BJ (cell line): ENCODE data around the gene DDRGK1. TPM values are rescaled to one million over a fixed set of nuclear protein-coding genes. Genes with fewer than 3 reads are reported as not detected.
A peak's percentile ranks its signal among the peaks of the same experiment; 100 is the strongest.

Experiments
- CTCF ChIA-PET: fragments of 350-600 bp; formaldehyde crosslinking; extraction: SDS; loops from one replicate; lab custom pipeline; 2021; ENCODE audit warnings: antibody characterized with exemption, inconsistent platforms; lab: Yijun Ruan, JAX
- POLR2A ChIA-PET: fragments of 300-600 bp; sonication (Branson Sonifier 250); formaldehyde crosslinking; extraction: SDS; loops from one replicate; lab custom pipeline; 2021; ENCODE audit warnings: antibody characterized with exemption; lab: Charles Lee
- DNase-seq: peaks from one replicate; pipeline ENCODE4 v3.0.0-alpha.2; 2011; ENCODE audit warnings: low read depth
- H3K27me3 ChIP-seq: 2 replicates; pipeline ENCODE4 v1.6.0; 2011; ENCODE audit warnings: low read length; ENCODE audit not compliant: control insufficient read depth, insufficient read depth
- H3K36me3 ChIP-seq: 2 replicates; pipeline ENCODE4 v1.5.1; 2011; ENCODE audit warnings: low read length; ENCODE audit not compliant: control insufficient read depth, insufficient read depth
- H3K4me3 ChIP-seq: 2 replicates; pipeline ENCODE4 v1.5.1; 2011; ENCODE audit warnings: low read depth, mild to moderate bottlenecking, control low read depth, low read length
- polyA plus RNA-seq: library from polyadenylated mRNA; depleted of rRNA; stranded (reverse); fragments of >200 nt; gene quantifications from 2 replicates; pipeline ENCODE4 v1.2.3, GENCODE V29; 2011
- TF ChIP-seq, protein P1 (sequence below): IDR thresholded peaks from 2 replicates; pipeline ENCODE4 v1.5.1; 2011; ENCODE audit warnings: low read depth, mild to moderate bottlenecking, control low read depth, inconsistent platforms, low read length, moderate library complexity; ENCODE audit not compliant: insufficient read depth

The DDRGK1 gene
- polyA plus RNA-seq, 1 experiment, result 34.9 TPM

GRCh38 chr20:3172933-3173609, 31.4 kb downstream of the DDRGK1 start, which contains the start of gene LZTS3:
LZTS3 (minus strand) TSS chr20:3173549; CDS start chr20:3167163, 6,386 bp downstream.
- Histone ChIP-seq H3K4me3 (peak within 1 kb of the TSS; percentile 95), H3K27me3 (peaks cover 3% of the 10 kb centered on the region; the same call in 1 of the 2 replicates), H3K36me3 (no peaks in the 10 kb centered on the region)
- ChIA-PET CTCF (interaction anchor here (1.0 to 1.5 kb wide), 2 partner anchors 55 to 143 kb away, joined by 3 read pairs; no protein-coding TSS in a partner anchor), POLR2A (no interaction called here)
- TF ChIP-seq, protein P1, sequence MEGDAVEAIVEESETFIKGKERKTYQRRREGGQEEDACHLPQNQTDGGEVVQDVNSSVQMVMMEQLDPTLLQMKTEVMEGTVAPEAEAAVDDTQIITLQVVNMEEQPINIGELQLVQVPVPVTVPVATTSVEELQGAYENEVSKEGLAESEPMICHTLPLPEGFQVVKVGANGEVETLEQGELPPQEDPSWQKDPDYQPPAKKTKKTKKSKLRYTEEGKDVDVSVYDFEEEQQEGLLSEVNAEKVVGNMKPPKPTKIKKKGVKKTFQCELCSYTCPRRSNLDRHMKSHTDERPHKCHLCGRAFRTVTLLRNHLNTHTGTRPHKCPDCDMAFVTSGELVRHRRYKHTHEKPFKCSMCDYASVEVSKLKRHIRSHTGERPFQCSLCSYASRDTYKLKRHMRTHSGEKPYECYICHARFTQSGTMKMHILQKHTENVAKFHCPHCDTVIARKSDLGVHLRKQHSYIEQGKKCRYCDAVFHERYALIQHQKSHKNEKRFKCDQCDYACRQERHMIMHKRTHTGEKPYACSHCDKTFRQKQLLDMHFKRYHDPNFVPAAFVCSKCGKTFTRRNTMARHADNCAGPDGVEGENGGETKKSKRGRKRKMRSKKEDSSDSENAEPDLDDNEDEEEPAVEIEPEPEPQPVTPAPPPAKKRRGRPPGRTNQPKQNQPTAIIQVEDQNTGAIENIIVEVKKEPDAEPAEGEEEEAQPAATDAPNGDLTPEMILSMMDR, result peak; percentile 12; the same call in 1 of the 2 replicates
- DNase-seq, result no peak

DNA sequence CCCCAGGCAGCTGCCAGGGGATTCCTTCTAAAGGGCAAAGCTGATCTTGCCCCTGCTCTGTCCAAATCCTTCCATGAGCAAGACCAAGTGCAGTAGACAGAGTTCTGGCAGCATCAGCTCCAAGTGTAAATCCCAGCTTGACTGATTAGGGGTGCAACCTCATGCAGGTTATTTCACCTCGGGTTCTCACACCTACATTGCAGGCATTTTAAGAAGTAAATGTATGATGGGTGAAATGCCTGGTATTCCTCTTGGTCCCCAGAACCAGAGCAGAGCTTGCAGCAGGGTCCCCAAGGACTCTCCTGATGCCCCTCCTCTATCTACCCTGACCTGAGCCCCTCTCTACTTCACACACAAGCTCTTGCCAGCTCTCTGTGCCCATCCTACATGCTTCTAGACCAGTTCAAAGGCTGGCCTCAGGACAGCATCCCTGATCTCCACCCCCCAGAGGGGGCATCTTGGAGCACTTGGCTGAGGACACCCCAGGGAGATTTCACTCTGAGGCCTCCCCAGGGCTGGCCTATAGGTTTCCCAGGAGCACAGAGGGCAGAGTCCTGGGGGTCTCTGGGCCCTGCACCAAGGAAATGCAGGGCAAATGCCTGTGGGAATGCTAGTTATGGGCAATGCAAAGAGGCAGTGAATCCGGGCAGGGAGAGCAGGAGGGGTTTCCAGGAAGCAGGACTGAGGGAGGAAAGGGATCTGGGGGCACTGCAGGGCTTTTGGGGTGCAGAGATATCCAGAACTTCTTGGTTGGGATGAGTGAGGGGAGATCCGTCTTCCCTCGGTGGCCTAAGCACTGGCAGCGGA, 32.2 kb downstream of the DDRGK1 start:
- TF ChIP-seq, protein P1, result no peak
- ChIA-PET POLR2A (no interaction called here), CTCF (interaction anchor here (1.0 to 1.5 kb wide), 2 partner anchors 54 to 144 kb away, joined by 3 read pairs; no protein-coding TSS in a partner anchor)
- Histone ChIP-seq H3K27me3 (peaks cover 5% of the 10 kb centered on the region), H3K4me3 (peak overlapping the region; percentile 95), H3K36me3 (no peaks in the 10 kb centered on the region)
- DNase-seq, result no peak

DNA sequence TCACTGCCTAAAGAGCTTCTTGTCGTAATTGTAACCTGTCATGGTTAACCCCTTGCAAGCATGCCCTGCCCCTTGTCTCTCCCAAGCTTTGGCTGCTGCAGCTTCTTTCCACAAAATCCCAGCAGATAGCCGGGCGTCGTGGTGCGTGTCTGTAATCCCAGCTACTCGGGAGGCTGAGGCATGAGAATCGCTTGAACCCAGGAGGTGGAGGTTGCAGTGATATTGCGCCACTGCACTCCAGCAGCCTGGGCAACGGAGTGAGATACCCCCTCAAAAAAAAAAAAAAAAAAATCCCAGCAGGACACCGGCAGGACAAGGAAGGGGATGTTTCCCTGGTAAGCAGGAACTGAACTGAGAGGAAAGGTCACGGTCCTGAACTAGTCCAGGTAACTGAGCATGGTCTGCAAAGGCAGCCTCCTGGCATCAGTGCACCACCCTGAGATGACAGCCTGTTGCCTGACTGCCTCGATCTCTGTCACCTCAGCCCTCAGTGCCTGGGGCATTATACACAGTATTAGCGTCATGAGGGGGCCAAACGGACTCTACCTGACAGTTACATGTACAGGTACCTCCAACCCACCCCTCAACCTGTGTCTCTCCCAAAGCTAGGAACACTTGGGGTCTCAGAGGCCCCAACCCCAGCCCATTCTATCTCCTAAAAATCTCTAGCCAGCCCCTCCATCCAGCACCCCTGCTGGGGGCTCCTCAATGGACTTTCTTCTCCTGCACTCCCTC, 32.9 kb downstream of the DDRGK1 start:
- TF ChIP-seq, protein P1, result no peak
- peaks cover 5% of the 10 kb centered on the region for H3K27me3 ChIP-seq
- no peak for DNase-seq
- no peaks in the 10 kb centered on the region for H3K36me3 ChIP-seq
- ChIA-PET POLR2A (no interaction called here), CTCF (interaction anchor here (1.0 to 1.5 kb wide), 2 partner anchors 53 to 145 kb away, joined by 3 read pairs; no protein-coding TSS in a partner anchor)
- no peak overlapping the region for H3K4me3 ChIP-seq

DNA sequence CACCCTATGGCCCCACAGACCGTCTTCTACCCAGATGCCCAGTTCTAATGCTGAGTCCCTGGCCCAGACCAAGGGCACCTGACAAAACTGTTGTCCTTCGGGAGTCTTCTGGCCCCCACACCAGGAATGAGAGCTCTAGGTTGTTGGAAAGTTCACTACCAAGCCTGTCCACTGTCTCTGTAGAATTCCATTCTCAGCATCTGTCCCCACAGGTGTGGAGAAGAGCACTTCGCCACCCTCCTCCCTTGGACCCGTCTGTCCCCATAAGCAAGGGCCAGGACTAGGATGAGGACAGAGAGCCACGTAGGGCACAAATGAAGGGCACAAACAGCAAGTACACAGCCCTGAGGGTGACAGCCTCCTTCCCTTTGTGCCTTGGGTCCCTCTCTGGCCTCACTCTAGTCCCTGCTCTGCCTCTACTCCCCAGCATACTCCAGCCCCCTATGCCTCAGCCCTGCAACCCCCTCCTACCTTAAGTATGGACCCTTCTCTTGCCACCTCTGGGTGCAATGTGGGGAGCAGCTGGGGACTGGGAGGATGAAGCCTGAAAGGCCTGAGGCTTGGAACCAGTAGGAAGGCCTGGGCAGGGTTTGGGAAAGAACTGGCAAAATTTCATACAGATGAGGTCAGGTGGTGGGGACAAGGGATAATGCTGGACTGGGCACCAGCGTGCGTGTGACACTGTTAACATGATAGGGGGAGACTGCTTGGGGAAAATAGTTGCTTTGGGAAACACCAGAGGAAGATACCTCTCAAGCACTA, 35.5 kb downstream of the DDRGK1 start:
- DNase-seq, result no peak
- ChIA-PET POLR2A (no interaction called here), CTCF (no interaction called here)
- Histone ChIP-seq H3K36me3 (no peaks in the 10 kb centered on the region; the same call in 1 of the 2 replicates), H3K4me3 (no peak overlapping the region), H3K27me3 (peaks cover 5% of the 10 kb centered on the region)
- TF ChIP-seq, protein P1, result no peak
